Measurements from ENCODE around the gene COX6A2. TPM values are rescaled to one million over a fixed set of nuclear protein-coding genes. Genes with fewer than 3 reads are reported as not detected.

Gene COX6A2
- not detected in 2 replicates for total RNA-seq

GRCh38 chr16:31428279-31428597, at the start of gene COX6A2:
COX6A2 (minus strand) TSS chr16:31428360; CDS start chr16:31428325, 35 bp downstream.

GRCh38 chr16:31471875-31472708, 43.9 kb upstream of the COX6A2 start, which contains the start of gene TGFB1I1:
TGFB1I1 (plus strand) TSS chr16:31472152; CDS start chr16:31472189, 37 bp downstream.

GRCh38 chr16:31458844-31459686, 30.9 kb upstream of the COX6A2 start, which contains the start of gene ARMC5:
ARMC5 (plus strand) TSS chr16:31459501; CDS start chr16:31459525, 24 bp downstream.

GRCh38 chr16:31393056-31393455, 35.1 kb downstream of the COX6A2 start, which contains the start of gene ITGAD:
ITGAD (plus strand) TSS chr16:31393335; CDS start chr16:31393361, 26 bp downstream.

Other genes starting within 250 kb of the COX6A2 start
- 51.4 and 86.5 TPM in 2 replicates for gene FUS, start 248.2 kb downstream of the COX6A2 start, total RNA-seq
- gene PYCARD, start 225.6 kb downstream of the COX6A2 start, total RNA-seq = 58.8 and 61.8 TPM in 2 replicates
- gene TRIM72, start 214.2 kb downstream of the COX6A2 start, total RNA-seq = under 0.01 TPM in 1 of 2 replicates, not detected in the other
- not detected in 2 replicates for gene PYDC1, start 211.2 kb downstream of the COX6A2 start, total RNA-seq
- not detected in 2 replicates for gene ITGAM, start 168.4 kb downstream of the COX6A2 start, total RNA-seq
- under 0.01 TPM in 1 of 2 replicates, not detected in the other for gene ITGAX, start 73.2 kb downstream of the COX6A2 start, total RNA-seq
- gene ITGAD, start 35.0 kb downstream of the COX6A2 start, total RNA-seq = not detected in 2 replicates
- 0.50 and 0.74 TPM in 2 replicates for gene ZNF843, start 14.4 kb upstream of the COX6A2 start, total RNA-seq
- gene ARMC5, start 31.1 kb upstream of the COX6A2 start, total RNA-seq = 6.2 and 6.4 TPM in 2 replicates
- 126 and 136 TPM in 2 replicates for gene TGFB1I1, start 43.8 kb upstream of the COX6A2 start, total RNA-seq
- not detected in 2 replicates for gene SLC5A2, start 54.8 kb upstream of the COX6A2 start, total RNA-seq
- gene RUSF1, start 80.0 kb upstream of the COX6A2 start, total RNA-seq = 60.0 and 63.0 TPM in 2 replicates
- not detected in 2 replicates for gene AHSP, start 99.5 kb upstream of the COX6A2 start, total RNA-seq

Measured in bronchus fibroblast of lung (primary cell).